Stimulated activated effector memory CD8-positive, alpha-beta T cell treated with anti-CD3 and anti-CD28 coated beads, Interleukin-12 subunit alpha, Interleukin-12 subunit beta, amount 100 ng/mL, for 72 hours (primary cell): ENCODE measurements around the gene MYLK.

Experiments
- ATAC-seq: fragments of 150-1000 bp; cut with Tn5 transposase; 2 replicates; pipeline ENCODE4 v1.10.0; 2021
- DNase-seq, 2 donors: peaks; one replicate each; pipeline ENCODE4 v3.0.0; 2021 to 2022; ENCODE audit warnings: low spot score in 2 of 2
- H3K27ac Mint-ChIP-seq: one replicate; pipeline ENCODE4 v1.8.0; 2022; ENCODE audit warnings: mild to moderate bottlenecking, mixed read lengths
- H3K36me3 Mint-ChIP-seq: one replicate; pipeline ENCODE4 v1.8.0; 2022; ENCODE audit warnings: mild to moderate bottlenecking, mixed read lengths
- H3K4me1 Mint-ChIP-seq: one replicate; pipeline ENCODE4 v1.8.0; 2022; ENCODE audit warnings: mixed read lengths
- H3K4me3 Mint-ChIP-seq: one replicate; pipeline ENCODE4 v1.8.0; 2022; ENCODE audit warnings: mild to moderate bottlenecking, mixed read lengths
- H3K9me3 Mint-ChIP-seq: one replicate; pipeline ENCODE4 v1.8.0; 2022; ENCODE audit warnings: mixed read lengths

The MYLK gene

GRCh38 chr3:123883701-123884202 is 380 bp downstream of the MYLK start:
- DNase-seq (no peak), ATAC-seq (no peak)
- Mint-ChIP-seq H3K4me1 (peaks cover 8% of the 10 kb centered on the region), H3K4me3 (peak overlapping the region; percentile 45), H3K9me3 (no peaks in the 10 kb centered on the region), H3K27ac (no peak overlapping the region), H3K36me3 (no peaks in the 10 kb centered on the region)

DNA sequence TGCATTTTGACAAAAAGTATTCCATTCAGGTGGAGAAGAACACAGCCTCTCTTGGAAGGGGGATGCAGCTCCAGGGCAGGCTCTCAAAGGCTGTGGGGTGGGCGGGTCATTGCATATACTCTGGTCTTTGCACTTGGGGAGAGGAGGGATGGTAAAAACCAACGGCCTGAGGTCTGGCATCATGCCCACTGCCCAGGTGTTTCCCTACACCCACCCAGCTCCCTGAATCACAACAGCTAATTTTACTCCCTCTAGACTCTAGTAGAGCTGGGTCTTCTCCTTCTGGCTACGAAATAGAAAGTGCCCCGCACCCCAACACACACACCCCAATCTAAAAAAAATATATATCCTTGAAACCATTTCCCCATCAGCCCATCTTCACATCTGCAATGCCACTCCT is 1.0 kb downstream of the MYLK start:
- Mint-ChIP-seq H3K27ac (no peak overlapping the region), H3K4me1 (peaks cover 8% of the 10 kb centered on the region), H3K36me3 (no peaks in the 10 kb centered on the region), H3K9me3 (no peaks in the 10 kb centered on the region), H3K4me3 (peak overlapping the region; percentile 45)
- DNase-seq (no peak), ATAC-seq (no peak)

DNA sequence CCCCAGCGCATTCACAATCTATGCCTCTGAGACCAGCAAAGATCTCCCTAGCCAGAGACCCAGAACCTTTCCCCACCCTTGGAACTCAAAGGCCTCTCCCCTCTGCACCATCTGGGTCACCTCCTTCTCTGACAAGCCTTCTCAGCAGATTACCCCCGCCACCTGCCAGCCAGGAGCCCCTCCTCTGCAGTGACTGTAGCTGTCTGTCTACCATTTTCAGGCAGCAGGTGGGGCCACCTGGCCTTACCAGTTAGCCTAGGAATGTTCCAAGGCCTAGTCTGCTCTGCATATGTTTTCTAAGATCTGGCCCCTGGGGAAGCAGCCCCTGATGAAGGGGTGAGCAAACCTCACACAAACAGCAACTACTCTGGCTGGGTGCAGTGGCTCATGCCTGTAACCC is 2.4 kb downstream of the MYLK start:
- ATAC-seq (no peak), DNase-seq (no peak)
- Mint-ChIP-seq H3K4me1 (peaks cover 8% of the 10 kb centered on the region), H3K4me3 (no peak overlapping the region), H3K9me3 (no peaks in the 10 kb centered on the region), H3K36me3 (no peaks in the 10 kb centered on the region), H3K27ac (no peak overlapping the region)

DNA sequence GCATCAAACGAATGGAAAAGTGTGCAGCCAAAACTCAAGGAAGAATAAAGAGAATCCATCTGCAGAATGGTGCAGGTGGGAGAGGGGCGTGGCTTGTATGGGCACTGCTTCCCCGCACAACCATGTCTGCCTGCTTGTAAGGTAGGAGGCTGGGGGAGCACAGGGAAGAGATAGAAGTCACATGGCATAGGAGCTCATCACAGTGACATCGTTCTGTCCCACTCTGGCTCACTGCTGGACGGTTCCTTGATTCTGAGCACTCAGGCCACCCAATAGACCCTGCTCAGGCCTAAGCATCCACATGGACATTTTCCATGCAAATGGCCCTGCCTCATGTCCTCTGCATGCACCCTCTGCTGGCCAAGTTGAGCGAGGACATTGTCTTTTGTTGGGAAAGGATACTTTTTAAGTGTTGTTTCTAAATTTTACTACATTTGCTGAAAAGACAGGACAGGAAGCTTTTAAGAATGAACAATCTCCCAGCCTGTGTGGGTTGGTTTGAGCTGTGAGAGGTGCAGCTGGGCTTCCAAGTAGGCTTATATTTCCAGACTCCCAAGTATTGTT is 3.1 kb downstream of the MYLK start:
- ATAC-seq (no peak), DNase-seq (no peak)
- H3K4me1 Mint-ChIP-seq = peaks cover 8% of the 10 kb centered on the region
- H3K27ac Mint-ChIP-seq = no peak overlapping the region
- H3K9me3 Mint-ChIP-seq = no peaks in the 10 kb centered on the region
- H3K4me3 Mint-ChIP-seq = no peak overlapping the region
- H3K36me3 Mint-ChIP-seq = no peaks in the 10 kb centered on the region

- Mint-ChIP-seq H3K4me3 (no peak overlapping the region), H3K9me3 (no peaks in the 10 kb centered on the region), H3K4me1 (peaks cover 8% of the 10 kb centered on the region), H3K36me3 (no peaks in the 10 kb centered on the region), H3K27ac (no peak overlapping the region)
- ATAC-seq (no peak), DNase-seq (no peak)
These were observed 5.3 kb downstream of the MYLK start for GRCh38 chr3:123878807-123879206.

DNA sequence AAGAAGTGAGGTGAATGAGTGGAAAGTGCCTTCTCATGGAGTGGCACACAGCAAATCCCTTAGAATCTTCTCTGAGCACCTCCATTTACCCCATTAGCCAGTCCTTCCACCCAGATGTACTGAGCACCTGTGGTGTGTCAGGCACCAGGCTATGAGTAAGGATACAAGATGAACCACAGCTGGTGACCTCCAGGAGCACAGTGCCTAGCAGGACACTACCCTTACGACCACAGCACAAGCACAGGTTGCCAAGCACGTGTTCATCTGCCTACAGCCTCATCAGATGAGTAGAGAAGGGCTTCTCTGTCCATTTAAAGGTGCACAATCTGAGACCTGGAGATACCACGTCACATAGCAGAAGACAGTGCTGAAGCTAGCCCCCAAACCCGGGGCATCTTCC is 6.2 kb downstream of the MYLK start:
- Mint-ChIP-seq H3K4me3 (no peak overlapping the region), H3K27ac (no peak overlapping the region), H3K4me1 (no peaks in the 10 kb centered on the region), H3K9me3 (no peaks in the 10 kb centered on the region), H3K36me3 (no peaks in the 10 kb centered on the region)
- ATAC-seq = peak; percentile 29
- DNase-seq = no peak

DNA sequence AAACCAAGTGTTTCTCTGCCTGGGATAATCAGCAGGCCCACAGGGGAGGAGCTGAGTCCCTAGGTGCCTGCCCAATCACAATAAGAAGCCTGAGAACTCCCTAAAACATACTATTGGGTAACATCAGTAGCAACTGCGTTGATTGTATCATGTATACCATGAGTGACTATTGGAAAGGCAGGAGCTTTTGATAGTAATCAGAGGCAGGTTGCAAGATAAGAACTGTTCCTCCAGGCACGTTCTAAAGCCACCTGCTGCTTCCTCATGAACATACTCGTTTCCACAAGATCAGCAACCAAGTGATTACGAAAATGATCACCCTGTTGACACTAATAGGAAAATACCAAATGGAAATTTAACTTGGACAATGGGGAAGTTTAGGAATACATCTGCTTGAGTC is 6.7 kb downstream of the MYLK start:
- Mint-ChIP-seq H3K4me1 (no peaks in the 10 kb centered on the region), H3K9me3 (no peaks in the 10 kb centered on the region), H3K36me3 (no peaks in the 10 kb centered on the region), H3K27ac (no peak overlapping the region), H3K4me3 (no peak overlapping the region)
- no peak for ATAC-seq
- DNase-seq = no peak

DNA sequence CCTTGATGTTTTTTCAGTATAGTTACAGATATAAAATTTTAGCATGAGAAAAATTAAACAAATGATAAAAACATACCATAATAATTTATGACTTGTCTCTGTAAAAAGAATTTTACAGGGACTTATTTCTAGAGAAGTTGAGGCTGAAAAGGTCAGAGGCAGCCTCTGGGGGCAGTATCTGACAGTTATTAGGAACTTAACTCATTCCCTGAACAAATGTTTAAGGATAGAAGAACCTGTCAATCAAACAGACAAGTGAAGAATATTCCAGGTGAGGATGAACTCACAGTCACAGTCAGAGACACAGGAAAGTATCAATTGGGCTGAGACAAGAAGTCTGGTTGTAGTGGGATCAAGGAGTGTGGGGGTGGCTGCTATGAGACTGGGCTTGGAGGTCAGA is 7.3 kb downstream of the MYLK start:
- DNase-seq (no peak), ATAC-seq (no peak)
- H3K4me1 Mint-ChIP-seq = no peaks in the 10 kb centered on the region
- H3K9me3 Mint-ChIP-seq = no peaks in the 10 kb centered on the region
- H3K36me3 Mint-ChIP-seq = no peaks in the 10 kb centered on the region
- no peak overlapping the region for H3K4me3 Mint-ChIP-seq
- no peak overlapping the region for H3K27ac Mint-ChIP-seq

GRCh38 chr3:123872621-123873020 is 11.5 kb downstream of the MYLK start:
- Mint-ChIP-seq H3K4me1 (no peaks in the 10 kb centered on the region), H3K9me3 (no peaks in the 10 kb centered on the region), H3K4me3 (no peak overlapping the region), H3K27ac (no peak overlapping the region), H3K36me3 (no peaks in the 10 kb centered on the region)
- DNase-seq = no peak
- no peak for ATAC-seq

- Mint-ChIP-seq H3K4me1 (no peaks in the 10 kb centered on the region), H3K4me3 (no peak overlapping the region)
- DNase-seq = no peak
These were observed 12.2 kb downstream of the MYLK start for GRCh38 chr3:123871946-123872345.

GRCh38 chr3:123870033-123870432 is 14.1 kb downstream of the MYLK start:
- Mint-ChIP-seq H3K4me1 (no peaks in the 10 kb centered on the region), H3K36me3 (no peaks in the 10 kb centered on the region), H3K4me3 (no peak overlapping the region), H3K27ac (no peak overlapping the region), H3K9me3 (no peaks in the 10 kb centered on the region)
- ATAC-seq = peak; percentile 78
- DNase-seq = no peak

More at GRCh38 chr3:123871946-123872345, 12.2 kb downstream of the MYLK start:
- ATAC-seq = no peak
- no peaks in the 10 kb centered on the region for H3K36me3 Mint-ChIP-seq
- no peaks in the 10 kb centered on the region for H3K9me3 Mint-ChIP-seq
- no peak overlapping the region for H3K27ac Mint-ChIP-seq

GRCh38 chr3:123869165-123869564 is 15.0 kb downstream of the MYLK start:
- no peak for ATAC-seq
- no peaks in the 10 kb centered on the region for H3K4me1 Mint-ChIP-seq
- H3K27ac Mint-ChIP-seq = no peak overlapping the region
- no peak for DNase-seq
- no peaks in the 10 kb centered on the region for H3K36me3 Mint-ChIP-seq
- H3K9me3 Mint-ChIP-seq = no peaks in the 10 kb centered on the region
- no peak overlapping the region for H3K4me3 Mint-ChIP-seq

- no peak overlapping the region for H3K27ac Mint-ChIP-seq
- no peak overlapping the region for H3K4me3 Mint-ChIP-seq
- no peak for ATAC-seq
- no peak for DNase-seq
- H3K9me3 Mint-ChIP-seq = no peaks in the 10 kb centered on the region
- H3K4me1 Mint-ChIP-seq = no peaks in the 10 kb centered on the region
- H3K36me3 Mint-ChIP-seq = no peaks in the 10 kb centered on the region
These were observed 19.4 kb downstream of the MYLK start for GRCh38 chr3:123864706-123865105.

DNA sequence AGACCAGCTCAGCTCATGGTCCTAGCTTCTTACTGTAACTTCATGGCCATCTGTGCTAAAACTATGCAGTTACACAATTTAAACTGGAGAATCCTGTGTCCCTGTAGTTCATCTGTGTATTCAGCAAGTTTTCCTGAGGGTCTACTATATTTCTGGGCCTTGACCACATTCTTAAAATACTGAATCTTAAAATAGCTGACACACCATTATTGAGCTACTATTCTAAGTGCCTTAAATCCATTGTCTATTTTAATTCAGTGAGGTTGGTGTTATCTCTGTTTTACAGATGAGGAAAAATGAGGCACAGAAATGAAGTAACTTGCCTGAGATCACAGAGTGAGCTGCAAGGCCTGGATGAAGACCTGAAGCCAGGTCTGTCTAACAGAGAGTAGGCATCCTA is 22.0 kb downstream of the MYLK start:
- ATAC-seq = no peak
- no peak for DNase-seq
- Mint-ChIP-seq H3K9me3 (no peaks in the 10 kb centered on the region), H3K36me3 (no peaks in the 10 kb centered on the region), H3K4me3 (no peak overlapping the region), H3K27ac (no peak overlapping the region), H3K4me1 (no peaks in the 10 kb centered on the region)

GRCh38 chr3:123861081-123861836 is 22.9 kb downstream of the MYLK start:
- H3K27ac Mint-ChIP-seq = no peak overlapping the region
- ATAC-seq (peak; percentile 11), DNase-seq (no peak)
- H3K36me3 Mint-ChIP-seq = no peaks in the 10 kb centered on the region
- H3K4me1 Mint-ChIP-seq = no peaks in the 10 kb centered on the region
- no peaks in the 10 kb centered on the region for H3K9me3 Mint-ChIP-seq
- no peak overlapping the region for H3K4me3 Mint-ChIP-seq

- DNase-seq (no peak), ATAC-seq (no peak)
- Mint-ChIP-seq H3K27ac (no peak overlapping the region), H3K4me1 (no peaks in the 10 kb centered on the region), H3K9me3 (peaks cover 6% of the 10 kb centered on the region), H3K36me3 (no peaks in the 10 kb centered on the region), H3K4me3 (no peak overlapping the region)
These were observed 25.0 kb downstream of the MYLK start for GRCh38 chr3:123859177-123859576.
